ENCODE data around the gene ZXDC. TPM values are rescaled to one million over a fixed set of nuclear protein-coding genes. Genes with fewer than 3 reads are reported as not detected.

Gene ZXDC
- polyA plus RNA-seq, 1 donor (not counting 4 experiments of a cell fraction or from before 2014, with no cell fraction given) = 10.7 TPM

DNA sequence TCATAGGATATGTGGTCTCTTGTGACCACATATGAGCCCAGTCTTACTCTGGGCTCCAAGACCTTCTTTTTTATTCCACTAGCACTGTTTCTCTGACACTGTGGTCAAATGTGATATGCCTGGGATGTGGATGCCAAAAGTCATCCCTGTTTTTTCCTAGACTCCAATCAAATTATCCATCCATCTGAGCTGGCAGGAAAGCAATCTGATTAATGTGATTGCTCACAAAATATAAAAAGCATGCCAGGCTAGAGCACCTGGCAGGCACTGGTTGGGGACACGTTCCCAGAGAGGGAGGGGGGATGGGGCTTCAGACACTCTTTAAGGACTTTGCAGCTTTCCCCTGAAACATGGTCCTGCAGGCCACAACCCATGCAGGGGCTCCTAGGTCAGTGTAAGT lies 84.1 kb downstream of the ZXDC start:
- H3K9me3 ChIP-seq (ENCODE audit: control insufficient read depth, low read depth, low read length) = no peaks in the 10 kb centered on the region
- H3K27me3 ChIP-seq (ENCODE audit: control insufficient read depth, extremely low read depth, insufficient read depth, low read length) = peaks cover 54% of the 10 kb centered on the region
- H4K20me1 ChIP-seq (ENCODE audit: control insufficient read depth, extremely low read depth, insufficient read depth, low read length) = no peaks in the 10 kb centered on the region
- H3K79me2 ChIP-seq (ENCODE audit: control insufficient read depth, insufficient read depth, low read length) = no peaks in the 10 kb centered on the region
- peaks cover 2% of the 10 kb centered on the region for H3K4me1 ChIP-seq (ENCODE audit: control insufficient read depth, extremely low read depth, insufficient read depth, low read length)
- H3K27ac ChIP-seq (ENCODE audit: control insufficient read depth, insufficient read depth, low read length) = no peak overlapping the region
- DNase-seq (ENCODE audit: low read depth, low spot score) = no peak
- no peak overlapping the region for H2AFZ ChIP-seq (ENCODE audit: control insufficient read depth, low read length)
- no peak overlapping the region for H3K4me3 ChIP-seq (ENCODE audit: control insufficient read depth in 2 of 3, extremely low read depth in 1 of 3, insufficient read depth in 2 of 3, low read depth in 1 of 3, low read length in 3 of 3)
- no peaks in the 10 kb centered on the region for H3K36me3 ChIP-seq (ENCODE audit: control insufficient read depth in 2 of 2, extremely low read depth in 1 of 2, insufficient read depth in 2 of 2, low read length in 2 of 2)
- no peak for FAIRE-seq
- no peak overlapping the region for H3K9ac ChIP-seq (ENCODE audit: control insufficient read depth, extremely low read depth, insufficient read depth, low read length)
- H3K4me2 ChIP-seq (ENCODE audit: control insufficient read depth, extremely low read depth, insufficient read depth, low read depth, low read length) = no peak overlapping the region
- no peaks in the 10 kb centered on the region for H3K9me1 ChIP-seq (ENCODE audit: control insufficient read depth, extremely low read depth, insufficient read depth, low read length)
- TF ChIP-seq, protein P1, sequence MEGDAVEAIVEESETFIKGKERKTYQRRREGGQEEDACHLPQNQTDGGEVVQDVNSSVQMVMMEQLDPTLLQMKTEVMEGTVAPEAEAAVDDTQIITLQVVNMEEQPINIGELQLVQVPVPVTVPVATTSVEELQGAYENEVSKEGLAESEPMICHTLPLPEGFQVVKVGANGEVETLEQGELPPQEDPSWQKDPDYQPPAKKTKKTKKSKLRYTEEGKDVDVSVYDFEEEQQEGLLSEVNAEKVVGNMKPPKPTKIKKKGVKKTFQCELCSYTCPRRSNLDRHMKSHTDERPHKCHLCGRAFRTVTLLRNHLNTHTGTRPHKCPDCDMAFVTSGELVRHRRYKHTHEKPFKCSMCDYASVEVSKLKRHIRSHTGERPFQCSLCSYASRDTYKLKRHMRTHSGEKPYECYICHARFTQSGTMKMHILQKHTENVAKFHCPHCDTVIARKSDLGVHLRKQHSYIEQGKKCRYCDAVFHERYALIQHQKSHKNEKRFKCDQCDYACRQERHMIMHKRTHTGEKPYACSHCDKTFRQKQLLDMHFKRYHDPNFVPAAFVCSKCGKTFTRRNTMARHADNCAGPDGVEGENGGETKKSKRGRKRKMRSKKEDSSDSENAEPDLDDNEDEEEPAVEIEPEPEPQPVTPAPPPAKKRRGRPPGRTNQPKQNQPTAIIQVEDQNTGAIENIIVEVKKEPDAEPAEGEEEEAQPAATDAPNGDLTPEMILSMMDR (optimal IDR thresholded peaks at IDR 0.05 in 1 of 3, IDR thresholded peaks at IDR 0.05 in 1 of 3, conservative IDR thresholded peaks at IDR 0.05 in 1 of 3; ENCODE audit: extremely low read depth in 1 of 3, insufficient read depth in 2 of 3, low read length in 3 of 3) = no peak
- TF ChIP-seq EZH2 (IDR thresholded peaks at IDR 0.05; ENCODE audit: low read length) = no peak
- dilution Hi-C loops (cut with MboI; ENCODE audit: extremely low pct_ligation_motif_present, low sequenced_read_pairs) = no loop called here

DNA sequence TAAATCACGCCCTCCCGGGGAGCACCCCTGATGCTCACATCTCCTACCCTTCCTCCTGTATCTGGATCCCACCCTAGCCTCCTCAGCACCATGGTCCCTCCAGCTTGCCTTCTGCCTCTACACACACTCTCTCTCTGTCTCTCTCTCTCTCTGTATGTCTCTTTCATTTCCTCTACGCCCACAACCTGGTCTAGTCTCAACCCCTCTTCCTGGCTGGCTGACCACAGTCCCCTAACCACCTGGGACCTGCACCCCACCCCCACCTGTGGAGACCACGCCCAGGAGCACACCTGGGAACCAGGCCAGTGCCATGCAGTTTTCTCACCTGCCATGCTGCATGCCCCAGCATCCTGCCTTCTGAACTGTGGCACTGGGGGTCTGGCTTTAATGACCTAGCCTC lies 84.9 kb downstream of the ZXDC start:
- H4K20me1 ChIP-seq (ENCODE audit: control insufficient read depth, extremely low read depth, insufficient read depth, low read length) = no peaks in the 10 kb centered on the region
- no peaks in the 10 kb centered on the region for H3K9me3 ChIP-seq (ENCODE audit: control insufficient read depth, low read depth, low read length)
- no peak for DNase-seq (ENCODE audit: low read depth, low spot score)
- no peaks in the 10 kb centered on the region for H3K79me2 ChIP-seq (ENCODE audit: control insufficient read depth, insufficient read depth, low read length)
- H3K36me3 ChIP-seq (ENCODE audit: control insufficient read depth in 2 of 2, extremely low read depth in 1 of 2, insufficient read depth in 2 of 2, low read length in 2 of 2) = no peaks in the 10 kb centered on the region
- H3K27ac ChIP-seq (ENCODE audit: control insufficient read depth, insufficient read depth, low read length) = no peak overlapping the region
- H3K4me3 ChIP-seq (ENCODE audit: control insufficient read depth in 2 of 3, extremely low read depth in 1 of 3, insufficient read depth in 2 of 3, low read depth in 1 of 3, low read length in 3 of 3) = no peak overlapping the region
- H3K9me1 ChIP-seq (ENCODE audit: control insufficient read depth, extremely low read depth, insufficient read depth, low read length) = no peaks in the 10 kb centered on the region
- dilution Hi-C loops (cut with MboI; ENCODE audit: extremely low pct_ligation_motif_present, low sequenced_read_pairs) = no loop called here
- no peak for FAIRE-seq
- H3K4me1 ChIP-seq (ENCODE audit: control insufficient read depth, extremely low read depth, insufficient read depth, low read length) = peaks cover 2% of the 10 kb centered on the region
- H2AFZ ChIP-seq (ENCODE audit: control insufficient read depth, low read length) = no peak overlapping the region
- no peak overlapping the region for H3K4me2 ChIP-seq (ENCODE audit: control insufficient read depth, extremely low read depth, insufficient read depth, low read depth, low read length)
- TF ChIP-seq, protein P1 (optimal IDR thresholded peaks at IDR 0.05 in 1 of 3, IDR thresholded peaks at IDR 0.05 in 1 of 3, conservative IDR thresholded peaks at IDR 0.05 in 1 of 3; ENCODE audit: extremely low read depth in 1 of 3, insufficient read depth in 2 of 3, low read length in 3 of 3) = no peak
- TF ChIP-seq EZH2 (IDR thresholded peaks at IDR 0.05; ENCODE audit: low read length) = no peak
- peaks cover 54% of the 10 kb centered on the region for H3K27me3 ChIP-seq (ENCODE audit: control insufficient read depth, extremely low read depth, insufficient read depth, low read length)
- H3K9ac ChIP-seq (ENCODE audit: control insufficient read depth, extremely low read depth, insufficient read depth, low read length) = no peak overlapping the region

Measured in keratinocyte (primary cell).